HG02943 (cell line): ENCODE measurements around the gene CCSER2.

ENCODE experiments used
- ATAC-seq: cut with Tn5 transposase; IDR thresholded peaks from one replicate; pipeline ENCODE4 v1.9.1; 2021; ENCODE audit warnings: mild to moderate bottlenecking, low read depth, moderate library complexity; ENCODE audit not compliant: unreplicated experiment

The CCSER2 gene

DNA sequence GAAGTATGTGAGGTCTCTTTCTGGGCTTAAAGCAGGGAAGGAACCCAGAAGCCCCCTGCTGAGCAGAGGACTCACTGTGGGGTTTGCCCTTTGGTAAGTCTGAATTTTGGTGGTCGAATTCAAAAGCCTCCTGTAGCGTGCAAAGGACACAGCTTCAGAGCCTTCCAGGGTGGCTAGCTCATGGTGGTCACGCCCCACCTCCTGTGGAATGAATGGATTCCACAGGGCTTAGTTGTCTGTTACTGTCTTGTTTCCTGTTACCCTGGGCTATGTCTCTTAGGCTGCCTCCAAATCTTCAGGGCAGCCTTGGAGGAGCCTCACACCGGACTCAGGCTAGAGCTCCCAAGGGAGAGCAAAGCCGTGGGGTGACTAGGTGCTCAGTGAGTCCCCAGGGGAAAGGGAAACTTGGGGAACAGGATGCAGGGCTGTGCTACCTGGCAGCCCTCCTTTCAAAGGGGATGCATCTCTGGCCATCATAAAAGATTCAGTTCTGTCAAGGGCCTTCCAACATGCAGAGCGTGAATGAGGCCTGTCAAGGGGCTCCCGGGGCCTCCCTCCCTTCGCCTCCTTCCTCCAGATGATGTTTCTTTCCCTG is 211.7 kb downstream of the CCSER2 start:
- ATAC-seq, result peak; percentile 18

- peak; percentile 61 for ATAC-seq
These were observed 212.4 kb downstream of the CCSER2 start for GRCh38 chr10:84540617-84541288.

DNA sequence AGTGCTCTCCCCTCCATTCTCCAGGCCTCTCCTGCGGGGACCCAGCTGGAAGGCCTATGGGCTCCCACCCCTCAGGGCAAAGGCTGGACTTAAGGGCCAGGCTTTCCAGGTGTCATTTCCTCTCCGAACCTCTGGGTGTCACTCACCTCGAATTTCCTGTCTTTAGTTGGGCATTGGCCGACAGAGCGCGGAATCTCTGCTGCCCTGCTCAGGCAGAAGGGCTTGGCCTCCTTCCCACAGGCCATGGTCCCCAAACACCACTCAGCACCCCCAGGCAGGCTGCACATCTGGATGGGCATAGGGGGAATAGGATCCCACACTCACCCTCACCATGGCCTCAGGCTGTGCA is 212.9 kb downstream of the CCSER2 start:
- no peak for ATAC-seq

DNA sequence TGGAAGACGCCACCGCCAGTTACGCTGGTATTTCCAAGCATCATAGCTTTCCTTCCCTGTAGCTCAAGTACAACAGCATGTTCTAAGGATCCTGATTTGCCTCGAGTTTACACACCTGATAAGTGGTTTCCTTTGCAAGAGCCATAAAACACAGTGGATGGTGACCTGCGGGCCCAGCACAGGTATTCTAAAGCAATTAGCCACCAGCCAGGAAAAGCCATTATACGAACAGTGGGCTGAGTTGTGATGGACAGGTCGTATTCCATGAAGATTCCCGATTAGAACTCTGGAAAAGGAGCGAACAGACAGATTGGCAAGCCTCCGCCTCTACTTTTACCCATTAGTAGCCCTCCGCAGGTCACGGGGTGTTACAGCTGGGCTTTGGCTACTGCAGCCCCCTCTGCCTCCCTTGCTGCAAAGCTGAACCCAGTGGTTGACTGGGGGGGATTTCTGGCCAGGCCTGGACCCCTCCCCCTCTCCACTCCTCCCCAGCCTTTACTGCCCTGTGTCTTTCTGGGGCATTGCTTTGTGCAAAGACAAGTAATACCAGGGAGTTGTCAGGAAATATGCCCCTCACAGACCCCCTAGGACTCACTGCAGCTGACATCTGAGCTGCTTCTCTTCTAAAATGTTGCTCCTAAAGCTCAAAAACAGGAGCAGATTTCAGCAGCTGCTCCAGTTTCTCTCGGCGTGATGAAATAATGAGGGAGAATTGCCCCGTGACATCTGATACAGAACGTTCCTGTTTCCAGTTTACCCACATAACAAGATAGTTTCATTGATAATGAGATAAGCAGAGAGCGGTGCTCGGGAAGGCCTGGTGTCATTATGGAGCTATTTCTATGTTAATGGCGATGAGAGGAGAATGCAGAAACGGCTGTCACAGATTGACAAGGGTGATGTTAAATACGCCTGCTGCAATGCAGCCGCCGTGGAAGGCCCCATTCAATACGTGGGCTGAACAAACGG is 214.4 kb downstream of the CCSER2 start:
- no peak for ATAC-seq

DNA sequence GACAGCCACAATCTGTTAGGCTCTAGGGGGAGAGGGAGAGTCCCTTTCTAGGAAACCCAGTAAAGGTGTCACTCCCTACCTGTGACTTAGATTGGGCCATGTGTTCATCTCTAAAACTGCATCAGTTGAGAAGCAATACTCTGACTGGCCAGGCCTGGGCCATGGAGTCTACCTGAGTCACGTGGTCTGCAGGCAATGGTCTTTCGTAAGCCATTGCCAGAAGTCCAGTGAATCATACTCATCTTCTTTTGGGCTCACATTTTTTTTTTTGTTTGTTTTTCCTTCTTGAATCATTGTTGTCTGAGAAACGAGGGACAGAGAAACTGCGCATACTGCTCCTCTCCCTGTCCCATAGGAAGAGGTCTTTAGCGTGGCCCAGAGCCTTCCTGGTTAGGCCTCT is 215.6 kb downstream of the CCSER2 start:
- no peak for ATAC-seq

DNA sequence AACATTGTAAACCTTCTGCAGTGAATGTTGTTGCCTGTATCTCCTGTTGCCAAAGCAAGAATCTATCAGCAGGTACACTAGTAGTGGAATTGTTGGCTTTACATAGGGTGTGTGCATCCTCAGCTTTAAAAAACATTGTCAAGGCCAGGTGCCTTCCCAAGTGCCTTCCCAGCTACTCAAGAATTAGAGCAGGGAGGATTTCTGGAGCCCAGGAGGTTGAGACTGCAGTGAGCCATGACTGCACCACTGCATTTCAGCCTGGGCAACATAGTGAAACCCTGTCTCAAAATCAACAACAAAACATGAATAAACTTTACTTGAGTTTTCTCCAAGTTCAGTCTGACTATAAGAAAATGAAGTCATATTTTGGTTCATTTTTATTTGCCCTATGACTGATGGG is 217.3 kb downstream of the CCSER2 start:
- no peak for ATAC-seq

- ATAC-seq, result no peak
These were observed 218.2 kb downstream of the CCSER2 start for GRCh38 chr10:84546609-84547008.

- no peak for ATAC-seq
These were observed 219.2 kb downstream of the CCSER2 start for GRCh38 chr10:84547616-84548015.

DNA sequence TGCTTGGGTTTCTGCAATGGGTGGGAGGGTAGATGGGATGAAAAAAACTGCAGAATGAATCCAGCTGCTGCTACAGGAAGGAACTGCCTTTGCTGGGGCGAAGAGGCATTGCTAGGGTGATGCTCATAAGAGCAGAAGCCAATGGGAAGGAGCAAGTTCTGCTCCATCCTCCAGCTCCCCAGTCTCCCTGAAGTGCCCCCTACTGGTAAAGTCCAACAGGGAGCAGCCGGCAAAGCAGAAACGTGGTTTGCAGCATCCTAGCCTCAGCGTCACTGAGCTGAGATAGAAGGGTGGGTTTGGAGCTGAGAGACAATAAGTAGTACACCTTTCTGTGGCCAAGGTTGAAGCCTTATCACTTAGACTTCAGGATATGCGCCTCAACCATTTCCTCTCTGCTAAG is 220.5 kb downstream of the CCSER2 start:
- no peak for ATAC-seq

- no peak for ATAC-seq
These were observed 221.2 kb downstream of the CCSER2 start for GRCh38 chr10:84549368-84550165.

DNA sequence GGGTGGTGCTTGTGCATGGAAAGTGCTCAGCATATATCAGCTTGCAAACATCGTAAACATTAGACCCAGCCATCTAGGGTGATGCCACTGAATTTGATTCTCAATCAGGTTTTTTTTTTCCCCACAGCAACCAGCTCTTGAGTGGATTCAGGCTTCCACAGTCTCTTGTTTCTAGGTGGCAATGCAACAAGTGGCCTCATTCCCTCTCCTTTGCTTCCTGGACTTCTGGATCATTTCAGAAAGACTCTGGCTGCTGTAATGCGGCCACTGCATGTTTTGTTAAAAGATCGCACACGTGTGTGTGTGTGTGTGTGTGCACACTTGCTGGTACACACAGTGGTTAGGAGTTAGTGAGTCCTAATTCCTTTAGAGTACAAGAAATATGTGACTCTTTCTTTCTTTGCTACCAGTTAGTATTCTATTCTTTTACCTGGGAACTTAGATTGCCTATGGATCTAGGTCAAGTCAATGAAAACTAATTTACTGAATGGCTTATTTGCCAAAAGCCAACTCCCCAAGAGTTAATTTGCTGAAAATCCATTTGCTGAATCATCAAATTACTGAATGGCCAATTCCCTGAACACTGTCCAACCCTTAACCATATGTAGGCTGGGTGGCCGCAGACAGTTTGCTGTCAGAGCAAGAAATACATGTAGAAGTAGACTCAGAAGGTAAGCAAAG is 222.5 kb downstream of the CCSER2 start:
- ATAC-seq, result no peak

DNA sequence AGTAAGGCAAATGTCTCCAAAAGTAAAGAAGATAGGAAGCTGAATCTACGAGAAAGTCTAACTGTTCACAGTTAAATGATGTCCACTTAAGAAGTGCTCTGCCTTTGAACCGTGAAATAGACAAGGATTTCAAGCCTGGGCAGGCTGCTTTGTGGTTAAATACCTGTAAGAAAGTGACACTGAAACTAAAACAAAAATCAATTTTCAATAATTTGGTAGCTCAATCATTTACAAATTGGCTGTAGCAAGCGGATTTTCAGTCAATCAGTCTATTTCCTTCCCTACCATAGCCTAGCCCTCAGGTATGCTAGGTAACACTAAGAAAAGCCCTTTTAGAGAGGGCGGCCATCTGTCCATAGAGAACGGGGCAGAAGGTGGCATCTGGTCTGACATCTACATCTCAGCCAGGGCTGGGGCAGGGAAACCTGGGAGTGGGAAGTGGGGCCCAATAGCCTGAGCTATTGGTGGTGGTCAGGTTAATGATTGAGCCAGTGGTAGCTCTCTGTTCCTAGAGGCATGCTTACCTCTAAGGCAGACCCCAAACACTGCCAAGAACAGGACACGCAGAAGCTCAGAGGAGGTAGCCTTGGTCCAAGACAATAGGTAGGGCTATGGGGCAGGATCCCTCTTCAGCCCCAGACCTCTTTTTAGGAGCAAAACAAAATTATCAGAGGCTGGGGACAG is 223.2 kb downstream of the CCSER2 start:
- peak; percentile 63 for ATAC-seq

- ATAC-seq, result no peak
These were observed 224.1 kb downstream of the CCSER2 start for GRCh38 chr10:84552478-84552877.

DNA sequence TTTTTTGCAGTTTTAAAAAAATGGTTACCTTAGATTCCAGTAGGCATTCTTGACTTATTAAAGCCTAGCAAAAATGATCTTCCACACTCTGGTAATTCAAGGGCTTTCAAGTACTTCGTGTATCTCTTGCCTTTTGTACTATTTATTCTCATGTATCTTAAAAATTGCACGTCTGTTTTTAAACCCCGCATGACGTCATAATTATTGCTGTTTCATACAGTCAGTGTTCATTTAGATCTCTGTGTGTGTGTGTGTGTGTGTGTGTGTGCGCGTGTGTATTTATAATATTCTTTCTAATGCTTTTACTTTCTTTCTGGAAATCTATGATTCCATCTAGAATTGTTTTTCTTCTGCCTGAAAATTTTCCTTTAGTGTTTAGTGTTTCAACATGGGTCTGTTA is 234.2 kb downstream of the CCSER2 start:
- ATAC-seq, result no peak

DNA sequence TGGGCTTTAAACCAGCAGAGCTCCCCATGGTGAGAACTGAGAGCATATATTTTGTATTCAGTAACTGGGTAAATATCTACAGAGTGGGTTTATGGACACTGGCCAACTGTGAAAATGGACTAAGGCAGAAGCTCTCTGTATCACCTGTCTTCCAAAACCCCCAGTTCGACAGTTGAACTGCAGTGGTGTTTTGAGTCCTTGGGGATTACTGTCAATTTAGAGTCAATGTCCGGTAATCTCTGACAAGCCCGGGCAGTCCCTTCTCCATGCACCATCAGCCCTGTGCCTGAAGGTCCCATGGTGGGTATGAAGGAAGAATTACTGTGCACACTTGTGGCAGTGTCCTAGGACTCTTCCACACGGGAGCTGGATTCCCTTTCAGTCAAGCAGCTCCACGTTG is 235.0 kb downstream of the CCSER2 start:
- peak; percentile 71 for ATAC-seq

DNA sequence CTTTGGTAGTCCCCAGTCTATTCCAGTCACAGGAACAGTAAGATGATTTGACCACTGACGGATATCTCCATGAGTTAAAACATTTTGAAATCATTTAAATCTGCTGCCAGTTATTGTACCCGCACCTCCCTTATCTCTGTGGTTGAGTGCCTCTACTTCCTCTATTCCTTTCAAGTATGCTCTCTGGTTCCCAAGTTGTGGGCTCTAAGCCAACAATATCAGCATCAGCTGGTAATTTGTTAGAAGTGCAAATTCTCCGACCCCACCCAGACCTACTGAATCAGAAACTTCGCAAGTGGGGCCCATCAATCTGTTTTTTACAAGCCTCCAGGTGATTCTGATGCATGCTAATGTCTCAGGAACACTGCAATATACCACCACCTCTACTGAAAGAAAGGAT is 235.5 kb downstream of the CCSER2 start:
- peak; percentile 58 for ATAC-seq

- no peak for ATAC-seq
These were observed 237.6 kb downstream of the CCSER2 start for GRCh38 chr10:84565881-84566582.

GRCh38 chr10:84567133-84567532 is 238.7 kb downstream of the CCSER2 start:
- no peak for ATAC-seq
